ENCODE measurements around the gene PDE4D. TPM values are rescaled to one million over a fixed set of nuclear protein-coding genes. Genes with fewer than 3 reads are reported as not detected.

The PDE4D gene
- total and polyA plus RNA-seq, 10 of the 15 experiments (the other 5 are each of a cell fraction or from before 2014, with no cell fraction given) = 0.87 to 4.1 (median 2.2) TPM

GRCh38 chr5:59532979-59533729 lies 360.4 kb downstream of the PDE4D start (continued):
- TF ChIP-seq BCL11A (IDR thresholded peaks at IDR 0.05; ENCODE audit: low read depth, low read length) (no peak), ZNF217 (IDR thresholded peaks at IDR 0.05) (no peak), IRF5 (IDR thresholded peaks at IDR 0.05; ENCODE audit: borderline replicate concordance) (no peak), RFX5 (IDR thresholded peaks at IDR 0.05; ENCODE audit: low read depth, low read length) (no peak), IRF4 (IDR thresholded peaks at IDR 0.05; ENCODE audit: low read depth, low read length) (no peak), SMAD5 (IDR thresholded peaks at IDR 0.05; ENCODE audit: low read depth) (no peak)
- TF ChIP-seq, protein P1, sequence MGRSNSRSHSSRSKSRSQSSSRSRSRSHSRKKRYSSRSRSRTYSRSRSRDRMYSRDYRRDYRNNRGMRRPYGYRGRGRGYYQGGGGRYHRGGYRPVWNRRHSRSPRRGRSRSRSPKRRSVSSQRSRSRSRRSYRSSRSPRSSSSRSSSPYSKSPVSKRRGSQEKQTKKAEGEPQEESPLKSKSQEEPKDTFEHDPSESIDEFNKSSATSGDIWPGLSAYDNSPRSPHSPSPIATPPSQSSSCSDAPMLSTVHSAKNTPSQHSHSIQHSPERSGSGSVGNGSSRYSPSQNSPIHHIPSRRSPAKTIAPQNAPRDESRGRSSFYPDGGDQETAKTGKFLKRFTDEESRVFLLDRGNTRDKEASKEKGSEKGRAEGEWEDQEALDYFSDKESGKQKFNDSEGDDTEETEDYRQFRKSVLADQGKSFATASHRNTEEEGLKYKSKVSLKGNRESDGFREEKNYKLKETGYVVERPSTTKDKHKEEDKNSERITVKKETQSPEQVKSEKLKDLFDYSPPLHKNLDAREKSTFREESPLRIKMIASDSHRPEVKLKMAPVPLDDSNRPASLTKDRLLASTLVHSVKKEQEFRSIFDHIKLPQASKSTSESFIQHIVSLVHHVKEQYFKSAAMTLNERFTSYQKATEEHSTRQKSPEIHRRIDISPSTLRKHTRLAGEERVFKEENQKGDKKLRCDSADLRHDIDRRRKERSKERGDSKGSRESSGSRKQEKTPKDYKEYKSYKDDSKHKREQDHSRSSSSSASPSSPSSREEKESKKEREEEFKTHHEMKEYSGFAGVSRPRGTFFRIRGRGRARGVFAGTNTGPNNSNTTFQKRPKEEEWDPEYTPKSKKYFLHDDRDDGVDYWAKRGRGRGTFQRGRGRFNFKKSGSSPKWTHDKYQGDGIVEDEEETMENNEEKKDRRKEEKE (IDR thresholded peaks at IDR 0.05) = no peak

DNA sequence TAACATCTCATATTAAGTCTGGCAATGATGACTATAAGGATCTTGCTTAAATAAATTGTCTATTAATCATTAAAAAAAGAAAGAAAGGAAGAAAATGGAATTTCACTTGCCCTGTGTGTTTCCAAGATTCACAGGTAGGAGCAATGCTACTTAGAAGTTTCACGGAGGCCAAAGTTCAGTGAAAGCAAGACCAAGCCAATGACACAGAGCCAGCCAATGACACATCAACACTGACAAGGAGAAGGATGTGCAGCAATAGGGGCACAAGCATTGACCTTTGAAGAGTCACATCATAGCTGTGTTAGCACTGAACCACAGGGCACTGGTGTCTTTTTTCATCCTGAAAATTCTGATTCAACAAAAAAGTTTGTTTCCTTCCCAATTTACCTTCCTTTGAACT lies 364.3 kb downstream of the PDE4D start:
- in situ Hi-C loops (cut with MboI) = no loop called here
- WGBS (ENCODE audit: insufficient coverage, insufficient replicate concordance, low lambda C conversion rate, missing lambda C conversion rate) = 80% methylated on average over 1 of the region's 1 CpG
- TF ChIP-seq RAD21 (IDR thresholded peaks at IDR 0.05; ENCODE audit: insufficient read depth, low read depth, low read length) (no peak), RB1 (IDR thresholded peaks at IDR 0.05; ENCODE audit: borderline replicate concordance) (no peak), TCF3 (IDR thresholded peaks at IDR 0.05; ENCODE audit: borderline replicate concordance, insufficient read depth, low read depth, low read length) (no peak), EGR1 (IDR thresholded peaks at IDR 0.05; ENCODE audit: borderline replicate concordance in 1 of 2, low read depth in 2 of 2, low read length in 2 of 2) (no peak), IKZF2 (IDR thresholded peaks at IDR 0.05) (no peak), TBL1XR1 (IDR thresholded peaks at IDR 0.05; ENCODE audit: low read depth, low read length) (no peak), BHLHE40 (IDR thresholded peaks at IDR 0.05; ENCODE audit: borderline replicate concordance in 1 of 2, low read depth in 2 of 2, low read length in 1 of 2) (no peak), ATF7 (IDR thresholded peaks at IDR 0.05; ENCODE audit: low read depth) (no peak), CREB1 (IDR thresholded peaks at IDR 0.05; ENCODE audit: low read depth) (no peak)
- TF ChIP-seq, protein P2, sequence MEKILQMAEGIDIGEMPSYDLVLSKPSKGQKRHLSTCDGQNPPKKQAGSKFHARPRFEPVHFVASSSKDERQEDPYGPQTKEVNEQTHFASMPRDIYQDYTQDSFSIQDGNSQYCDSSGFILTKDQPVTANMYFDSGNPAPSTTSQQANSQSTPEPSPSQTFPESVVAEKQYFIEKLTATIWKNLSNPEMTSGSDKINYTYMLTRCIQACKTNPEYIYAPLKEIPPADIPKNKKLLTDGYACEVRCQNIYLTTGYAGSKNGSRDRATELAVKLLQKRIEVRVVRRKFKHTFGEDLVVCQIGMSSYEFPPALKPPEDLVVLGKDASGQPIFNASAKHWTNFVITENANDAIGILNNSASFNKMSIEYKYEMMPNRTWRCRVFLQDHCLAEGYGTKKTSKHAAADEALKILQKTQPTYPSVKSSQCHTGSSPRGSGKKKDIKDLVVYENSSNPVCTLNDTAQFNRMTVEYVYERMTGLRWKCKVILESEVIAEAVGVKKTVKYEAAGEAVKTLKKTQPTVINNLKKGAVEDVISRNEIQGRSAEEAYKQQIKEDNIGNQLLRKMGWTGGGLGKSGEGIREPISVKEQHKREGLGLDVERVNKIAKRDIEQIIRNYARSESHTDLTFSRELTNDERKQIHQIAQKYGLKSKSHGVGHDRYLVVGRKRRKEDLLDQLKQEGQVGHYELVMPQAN (conservative IDR thresholded peaks at IDR 0.05) = no peak

More for the DNA sequence above, 364.3 kb downstream of the PDE4D start:
- ChIA-PET CTCF (no interaction called here), SMC1A (ENCODE audit: uncharacterized antibody, unreplicated experiment) (no interaction called here), POLR2A (no interaction called here), RAD21 (ENCODE audit: unreplicated experiment) (no interaction called here)
- intact Hi-C loops (cut with micrococcal nuclease; ENCODE audit: unreplicated experiment) = no loop called here
- Histone ChIP-seq H3K9me3 (replicated peaks; ENCODE audit: control insufficient read depth, insufficient read depth, low read length) (no peaks in the 10 kb centered on the region; the same call in 2 of the 3 replicates), H3K27me3 (replicated peaks in 1 of 2; ENCODE audit: control insufficient read depth in 2 of 2, insufficient read depth in 2 of 2, low read length in 1 of 2) (no peaks in the 10 kb centered on the region), H3K4me3 (no peak overlapping the region), H3K4me1 (ENCODE audit: control insufficient read depth, insufficient read depth, low read length) (no peaks in the 10 kb centered on the region), H3K4me2 (ENCODE audit: control insufficient read depth, insufficient read depth) (no peak overlapping the region), H3K79me2 (ENCODE audit: control insufficient read depth, insufficient read depth, low read length) (no peaks in the 10 kb centered on the region), H3K36me3 (ENCODE audit: control insufficient read depth in 2 of 2, insufficient read depth in 2 of 2, low read length in 1 of 2) (no peaks in the 10 kb centered on the region), H3K9ac (ENCODE audit: control insufficient read depth, insufficient read depth, low read length) (no peak overlapping the region), H3K27ac (ENCODE audit: control insufficient read depth, insufficient read depth) (no peak overlapping the region), H4K20me1 (ENCODE audit: control insufficient read depth, insufficient read depth) (no peaks in the 10 kb centered on the region), H2AFZ (ENCODE audit: control insufficient read depth, low read depth, low read length) (no peak overlapping the region)
- ATAC-seq = no peak
- BruUV-seq (replicated peaks) = no TSS peak
- no peak for FAIRE-seq
- no peak for DNase-seq (ENCODE audit: low read depth, low spot score)

Measured in GM12878 (cell line).